ENCODE measurements around the gene SPATA31D1.
"Not testable (repeated sequence)": the region's sequence is repeated elsewhere in the genome, so short reads cannot be mapped to it uniquely, and the experiment has no call there.

Gene SPATA31D1

DNA sequence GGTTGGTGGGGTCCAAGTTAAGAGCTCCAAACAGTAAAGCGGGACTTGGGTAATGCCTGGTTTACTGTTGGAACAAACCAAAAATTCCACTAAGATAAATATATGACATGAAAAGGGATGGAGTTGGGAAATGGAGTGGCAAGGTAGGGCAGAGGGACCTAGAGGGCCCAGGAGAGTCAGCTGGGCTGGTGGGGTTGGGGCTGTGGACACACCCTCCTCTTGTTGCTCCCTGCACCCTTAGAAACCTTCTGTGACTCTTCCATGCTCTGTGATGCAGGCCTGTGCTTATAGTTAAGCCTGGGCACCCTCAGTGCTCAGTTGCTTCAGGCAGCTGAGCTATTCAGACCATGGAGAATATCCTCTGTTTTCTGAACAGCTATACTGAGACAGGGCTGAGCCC, at the start of gene SPATA31D1:
Gene SPATA31D1 (plus strand): TSS at position 301 of the 400 bp plus-strand sequence. CDS start 47 bp downstream, at position 348.
- H3K4me3 ChIP-seq (ENCODE audit: low read length); H3K79me2 ChIP-seq (ENCODE audit: control insufficient read depth, low read length); H3K4me1 ChIP-seq (ENCODE audit: control insufficient read depth, low read length); H4K20me1 ChIP-seq (ENCODE audit: control insufficient read depth, insufficient read depth, low read depth, low read length); H3K9me3 ChIP-seq (ENCODE audit: control insufficient read depth, insufficient read depth, low read length); H3K36me3 ChIP-seq (ENCODE audit: control insufficient read depth, low read length); H3K4me2 ChIP-seq (ENCODE audit: low read length); H3K27ac ChIP-seq (ENCODE audit: low read depth, low read length); H3K27me3 ChIP-seq (ENCODE audit: control insufficient read depth, low read length); H3F3A ChIP-seq (ENCODE audit: control insufficient read depth, insufficient read depth); H3K9me2 ChIP-seq (replicated peaks; ENCODE audit: control insufficient read depth, low read length): not testable (repeated sequence)

DNA sequence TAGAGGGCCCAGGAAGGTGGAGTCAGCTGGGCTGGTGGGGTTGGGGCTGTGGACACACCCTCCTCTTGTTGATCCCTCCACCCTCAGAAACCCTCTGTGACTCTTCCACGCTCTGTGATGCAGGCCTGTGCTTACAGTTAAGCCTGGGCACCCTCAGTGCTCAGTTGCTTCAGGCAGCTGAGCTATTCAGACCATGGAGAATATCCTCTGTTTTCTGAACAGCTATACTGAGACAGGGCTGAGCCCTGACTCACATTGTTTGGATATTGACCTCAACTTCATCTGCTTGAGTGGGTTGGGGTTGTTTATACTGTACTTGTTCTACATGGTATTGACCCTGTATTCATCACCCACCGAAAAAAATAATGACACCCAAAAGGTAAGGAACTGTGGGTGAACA, 45.2 kb upstream of the SPATA31D1 start, which contains the start of gene SPATA31D3:
Gene SPATA31D3 (plus strand): TSS at position 108 of the 400 bp plus-strand sequence. CDS start 86 bp downstream, at position 194.
- not testable (repeated sequence) for H3K4me2 ChIP-seq (ENCODE audit: low read length); H3K79me2 ChIP-seq (ENCODE audit: control insufficient read depth, low read length); H3F3A ChIP-seq (ENCODE audit: control insufficient read depth, insufficient read depth); H3K36me3 ChIP-seq (ENCODE audit: control insufficient read depth, low read length); H3K27ac ChIP-seq (ENCODE audit: low read depth, low read length); H3K9me2 ChIP-seq (replicated peaks; ENCODE audit: control insufficient read depth, low read length); H3K27me3 ChIP-seq (ENCODE audit: control insufficient read depth, low read length); H4K20me1 ChIP-seq (ENCODE audit: control insufficient read depth, insufficient read depth, low read depth, low read length); H3K4me3 ChIP-seq (ENCODE audit: low read length); H3K9me3 ChIP-seq (ENCODE audit: control insufficient read depth, insufficient read depth, low read length); H3K4me1 ChIP-seq (ENCODE audit: control insufficient read depth, low read length)

DNA sequence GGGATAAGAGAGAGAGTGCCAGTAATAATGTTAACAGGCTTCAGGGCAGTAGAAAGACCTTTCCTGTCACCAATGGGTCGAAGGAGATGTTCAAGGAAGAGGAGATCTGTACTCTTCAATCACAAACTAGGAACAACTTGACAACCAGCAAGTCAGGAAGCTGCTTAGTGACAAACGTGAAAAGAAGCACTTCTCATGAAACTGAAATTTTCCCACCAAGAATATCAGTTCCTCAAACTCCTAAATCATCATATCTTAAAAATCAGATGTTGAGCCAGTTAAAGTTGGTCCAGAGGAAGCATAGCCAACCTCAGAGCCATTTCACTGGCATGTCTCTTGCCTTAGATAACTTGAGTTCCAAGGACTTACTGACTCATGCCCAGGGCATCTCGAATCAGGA, 39.9 kb upstream of the SPATA31D1 start:
- H3K9me3 ChIP-seq (ENCODE audit: control insufficient read depth, insufficient read depth, low read length); H3K4me2 ChIP-seq (ENCODE audit: low read length); H3K9me2 ChIP-seq (replicated peaks; ENCODE audit: control insufficient read depth, low read length); H3F3A ChIP-seq (ENCODE audit: control insufficient read depth, insufficient read depth); H3K27ac ChIP-seq (ENCODE audit: low read depth, low read length); H3K27me3 ChIP-seq (ENCODE audit: control insufficient read depth, low read length); H4K20me1 ChIP-seq (ENCODE audit: control insufficient read depth, insufficient read depth, low read depth, low read length); H3K36me3 ChIP-seq (ENCODE audit: control insufficient read depth, low read length); H3K4me1 ChIP-seq (ENCODE audit: control insufficient read depth, low read length); H3K79me2 ChIP-seq (ENCODE audit: control insufficient read depth, low read length); H3K4me3 ChIP-seq (ENCODE audit: low read length): not testable (repeated sequence)

DNA sequence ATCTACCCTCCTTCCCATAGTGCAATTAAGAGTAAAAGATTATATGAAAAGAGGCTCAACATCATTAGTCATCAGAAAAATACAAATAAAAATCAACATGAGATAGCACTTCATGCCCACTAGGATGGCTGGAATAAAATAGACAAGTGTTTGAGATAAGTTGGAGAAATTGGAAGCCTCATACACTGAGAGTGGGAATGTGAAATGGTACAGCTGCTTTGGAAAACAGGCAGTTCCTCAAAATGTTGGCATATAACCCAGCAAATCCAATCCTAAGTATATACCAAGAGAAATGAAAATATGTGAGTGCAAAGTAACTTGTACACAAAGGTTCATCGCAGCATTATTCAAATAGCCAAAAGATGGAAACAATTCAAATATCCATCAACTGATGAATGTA, 35.5 kb upstream of the SPATA31D1 start:
- H3K27ac ChIP-seq (ENCODE audit: low read depth, low read length) = no peak overlapping the region
- no peak for TF ChIP-seq EZH2phosphoT487 (IDR thresholded peaks at IDR 0.05; ENCODE audit: borderline replicate concordance, low read length)
- TF ChIP-seq, protein P1, sequence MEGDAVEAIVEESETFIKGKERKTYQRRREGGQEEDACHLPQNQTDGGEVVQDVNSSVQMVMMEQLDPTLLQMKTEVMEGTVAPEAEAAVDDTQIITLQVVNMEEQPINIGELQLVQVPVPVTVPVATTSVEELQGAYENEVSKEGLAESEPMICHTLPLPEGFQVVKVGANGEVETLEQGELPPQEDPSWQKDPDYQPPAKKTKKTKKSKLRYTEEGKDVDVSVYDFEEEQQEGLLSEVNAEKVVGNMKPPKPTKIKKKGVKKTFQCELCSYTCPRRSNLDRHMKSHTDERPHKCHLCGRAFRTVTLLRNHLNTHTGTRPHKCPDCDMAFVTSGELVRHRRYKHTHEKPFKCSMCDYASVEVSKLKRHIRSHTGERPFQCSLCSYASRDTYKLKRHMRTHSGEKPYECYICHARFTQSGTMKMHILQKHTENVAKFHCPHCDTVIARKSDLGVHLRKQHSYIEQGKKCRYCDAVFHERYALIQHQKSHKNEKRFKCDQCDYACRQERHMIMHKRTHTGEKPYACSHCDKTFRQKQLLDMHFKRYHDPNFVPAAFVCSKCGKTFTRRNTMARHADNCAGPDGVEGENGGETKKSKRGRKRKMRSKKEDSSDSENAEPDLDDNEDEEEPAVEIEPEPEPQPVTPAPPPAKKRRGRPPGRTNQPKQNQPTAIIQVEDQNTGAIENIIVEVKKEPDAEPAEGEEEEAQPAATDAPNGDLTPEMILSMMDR (IDR thresholded peaks at IDR 0.05; ENCODE audit: low read depth, low read length, poor library complexity, severe bottlenecking) = no peak

DNA sequence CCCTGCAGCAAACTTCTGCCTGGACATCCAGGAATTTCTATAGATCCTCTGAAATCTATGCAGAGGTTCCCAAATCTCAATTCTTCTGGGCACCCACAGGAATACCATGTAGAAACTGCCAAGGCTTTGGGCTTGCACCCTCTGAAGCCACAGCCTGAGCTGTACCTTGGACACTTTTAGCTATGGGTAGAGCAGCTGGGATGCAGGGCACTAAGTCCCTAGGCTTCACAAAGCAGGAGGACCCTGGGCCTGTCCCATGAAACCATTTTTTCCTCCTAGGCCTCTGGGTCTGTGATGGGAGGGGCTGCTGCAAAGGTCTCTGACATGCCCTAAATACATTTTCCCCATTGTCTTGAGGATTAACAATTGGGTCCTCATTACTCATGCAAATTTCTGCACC, 32.9 kb upstream of the SPATA31D1 start:
- H3K4me1 ChIP-seq (ENCODE audit: control insufficient read depth, low read length) = no peaks in the 10 kb centered on the region
- H3K9me2 ChIP-seq (replicated peaks; ENCODE audit: control insufficient read depth, low read length) = no peaks in the 10 kb centered on the region
- H3K79me2 ChIP-seq (ENCODE audit: control insufficient read depth, low read length) = no peaks in the 10 kb centered on the region
- H3K4me3 ChIP-seq (ENCODE audit: low read length) = no peak overlapping the region
- peaks cover 9% of the 10 kb centered on the region; the same call in 1 of the 2 replicates for H3K9me3 ChIP-seq (ENCODE audit: control insufficient read depth, insufficient read depth, low read length)
- H3F3A ChIP-seq (ENCODE audit: control insufficient read depth, insufficient read depth) = no peaks in the 10 kb centered on the region
- no peak overlapping the region for H3K27ac ChIP-seq (ENCODE audit: low read depth, low read length)
- no peak for TF ChIP-seq EZH2phosphoT487 (IDR thresholded peaks at IDR 0.05; ENCODE audit: borderline replicate concordance, low read length)
- TF ChIP-seq, protein P1 (IDR thresholded peaks at IDR 0.05; ENCODE audit: low read depth, low read length, poor library complexity, severe bottlenecking) = no peak
- H3K27me3 ChIP-seq (ENCODE audit: control insufficient read depth, low read length) = no peaks in the 10 kb centered on the region
- H4K20me1 ChIP-seq (ENCODE audit: control insufficient read depth, insufficient read depth, low read depth, low read length) = no peaks in the 10 kb centered on the region
- H3K4me2 ChIP-seq (ENCODE audit: low read length) = no peak overlapping the region
- H3K36me3 ChIP-seq (ENCODE audit: control insufficient read depth, low read length) = no peaks in the 10 kb centered on the region

More for the DNA sequence above, 35.5 kb upstream of the SPATA31D1 start:
- H3K4me3 ChIP-seq (ENCODE audit: low read length) = no peak overlapping the region
- H3K9me2 ChIP-seq (replicated peaks; ENCODE audit: control insufficient read depth, low read length) = no peaks in the 10 kb centered on the region
- no peaks in the 10 kb centered on the region for H3K36me3 ChIP-seq (ENCODE audit: control insufficient read depth, low read length)
- no peaks in the 10 kb centered on the region for H3F3A ChIP-seq (ENCODE audit: control insufficient read depth, insufficient read depth)
- no peak overlapping the region for H3K4me2 ChIP-seq (ENCODE audit: low read length)
- H3K27me3 ChIP-seq (ENCODE audit: control insufficient read depth, low read length) = no peaks in the 10 kb centered on the region
- no peaks in the 10 kb centered on the region for H4K20me1 ChIP-seq (ENCODE audit: control insufficient read depth, insufficient read depth, low read depth, low read length)
- H3K9me3 ChIP-seq (ENCODE audit: control insufficient read depth, insufficient read depth, low read length) = peaks cover 9% of the 10 kb centered on the region; the same call in 1 of the 2 replicates
- no peaks in the 10 kb centered on the region for H3K4me1 ChIP-seq (ENCODE audit: control insufficient read depth, low read length)
- H3K79me2 ChIP-seq (ENCODE audit: control insufficient read depth, low read length) = no peaks in the 10 kb centered on the region
